ENCODE results near the gene ARHGAP26. TPM values are rescaled to one million over a fixed set of nuclear protein-coding genes. Genes with fewer than 3 reads are reported as not detected.

Gene ARHGAP26
- polyA plus RNA-seq, 1 donor from 2014 or later = 0.83 TPM

GRCh38 chr5:143047091-143047490 lies 276.9 kb downstream of the ARHGAP26 start:
- no peaks in the 10 kb centered on the region for H3F3A ChIP-seq (ENCODE audit: insufficient read depth, low read length, poor library complexity, severe bottlenecking)
- H3K9me3 ChIP-seq (ENCODE audit: low read length) = no peaks in the 10 kb centered on the region
- no peaks in the 10 kb centered on the region for H4K20me1 ChIP-seq (ENCODE audit: insufficient read depth)
- no peaks in the 10 kb centered on the region for H3K36me3 ChIP-seq (ENCODE audit: insufficient read depth, low read length)
- TF ChIP-seq RAD21 (conservative IDR thresholded peaks at IDR 0.05) = no peak
- no peak for TF ChIP-seq TAF1 (IDR thresholded peaks at IDR 0.05; ENCODE audit: low read depth)
- no peak for TF ChIP-seq MXI1 (conservative IDR thresholded peaks at IDR 0.05; ENCODE audit: poor library complexity, severe bottlenecking)
- TF ChIP-seq REST (IDR thresholded peaks at IDR 0.05; ENCODE audit: borderline replicate concordance) = no peak
- no peak for TF ChIP-seq EZH2 (IDR thresholded peaks at IDR 0.05; ENCODE audit: borderline replicate concordance, insufficient read depth, low read length, poor library complexity, severe bottlenecking)
- TF ChIP-seq SMC3 (conservative IDR thresholded peaks at IDR 0.05; ENCODE audit: poor library complexity) = no peak
- no peak for TF ChIP-seq CTCF (IDR thresholded peaks at IDR 0.05; ENCODE audit: poor library complexity, severe bottlenecking)
- no peak for TF ChIP-seq EP300 (conservative IDR thresholded peaks at IDR 0.05; ENCODE audit: poor library complexity, severe bottlenecking)
- H3K79me2 ChIP-seq (replicated peaks; ENCODE audit: insufficient read depth, low read length) = no peaks in the 10 kb centered on the region
- no peak overlapping the region for H3K4me2 ChIP-seq (ENCODE audit: low read length)
- H3K4me3 ChIP-seq (ENCODE audit: low read length) = no peak overlapping the region
- no peak overlapping the region for H2AFZ ChIP-seq (ENCODE audit: low read depth, low read length)
- no peak overlapping the region for H3K27ac ChIP-seq (ENCODE audit: low read length)
- no peaks in the 10 kb centered on the region for H3K9me2 ChIP-seq (ENCODE audit: insufficient read depth, low read length)
- no peaks in the 10 kb centered on the region for H3K27me3 ChIP-seq (ENCODE audit: insufficient read depth, low read depth, low read length)
- no peak overlapping the region for H3K9ac ChIP-seq (ENCODE audit: low read length)

- Histone ChIP-seq H3K9me2 (ENCODE audit: insufficient read depth, low read length) (no peaks in the 10 kb centered on the region), H2AFZ (ENCODE audit: low read depth, low read length) (no peak overlapping the region), H3F3A (ENCODE audit: insufficient read depth, low read length, poor library complexity, severe bottlenecking) (no peaks in the 10 kb centered on the region), H3K9me3 (ENCODE audit: low read length) (no peaks in the 10 kb centered on the region), H3K36me3 (ENCODE audit: insufficient read depth, low read length) (no peaks in the 10 kb centered on the region), H3K27me3 (ENCODE audit: insufficient read depth, low read depth, low read length) (no peaks in the 10 kb centered on the region), H4K20me1 (ENCODE audit: insufficient read depth) (no peaks in the 10 kb centered on the region), H3K27ac (ENCODE audit: low read length) (no peak overlapping the region), H3K4me2 (ENCODE audit: low read length) (no peak overlapping the region), H3K9ac (ENCODE audit: low read length) (no peak overlapping the region), H3K4me3 (ENCODE audit: low read length) (no peak overlapping the region), H3K79me2 (replicated peaks; ENCODE audit: insufficient read depth, low read length) (no peaks in the 10 kb centered on the region)
- no peak for TF ChIP-seq RAD21 (conservative IDR thresholded peaks at IDR 0.05)
- no peak for TF ChIP-seq CTCF (IDR thresholded peaks at IDR 0.05; ENCODE audit: poor library complexity, severe bottlenecking)
- TF ChIP-seq MXI1 (conservative IDR thresholded peaks at IDR 0.05; ENCODE audit: poor library complexity, severe bottlenecking) = no peak
- no peak for TF ChIP-seq EP300 (conservative IDR thresholded peaks at IDR 0.05; ENCODE audit: poor library complexity, severe bottlenecking)
- TF ChIP-seq REST (IDR thresholded peaks at IDR 0.05; ENCODE audit: borderline replicate concordance) = no peak
These were observed 280.0 kb downstream of the ARHGAP26 start for GRCh38 chr5:143050183-143050582.
